GM19238 (cell line): ENCODE data around the gene LCP2.

Experiments used
- DNase-seq: peaks from one replicate; pipeline ENCODE4 v3.0.0; 2011; ENCODE audit warnings: low spot score; ENCODE audit not compliant: insufficient read length

LCP2 gene

DNA sequence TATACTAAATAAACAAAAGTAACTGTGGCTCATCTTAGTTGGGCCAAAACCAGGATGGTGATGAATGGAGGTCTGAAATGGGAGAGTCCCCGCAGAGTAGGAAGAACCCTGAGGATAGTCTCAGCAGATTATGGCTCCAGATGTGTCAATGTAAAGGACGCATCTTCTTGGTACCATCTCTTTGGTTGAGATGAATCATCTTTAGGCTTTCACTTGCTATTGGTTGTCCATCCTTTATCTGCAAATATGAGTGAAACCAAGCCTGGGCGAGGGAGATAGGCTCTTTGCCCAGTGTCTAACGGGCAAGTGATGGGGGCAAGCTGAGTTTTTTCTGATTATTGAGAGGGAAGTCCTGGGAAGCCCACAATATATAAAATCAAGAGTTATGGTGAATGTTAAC lies 19.4 kb upstream of the LCP2 start:
- DNase-seq, result no peak

DNA sequence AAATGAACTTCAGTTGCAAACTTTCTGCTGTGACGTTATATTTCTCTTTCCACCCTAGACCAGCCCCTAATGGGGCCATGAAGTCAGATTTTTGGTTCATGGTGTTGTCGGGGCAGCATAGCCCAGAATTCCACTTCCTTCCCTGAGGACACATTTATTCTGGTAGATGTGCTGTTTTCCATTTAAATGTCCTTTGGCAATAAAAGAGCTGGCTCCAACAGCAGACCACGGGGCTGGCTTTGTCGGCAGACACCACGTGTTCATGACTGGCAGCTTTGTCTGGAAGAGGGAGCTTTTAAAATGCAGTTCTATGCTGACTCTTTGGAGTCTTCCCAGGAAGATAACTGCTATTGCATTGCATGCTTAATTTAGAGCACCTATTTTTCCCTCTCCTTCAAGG lies 17.6 kb upstream of the LCP2 start:
- no peak for DNase-seq

DNA sequence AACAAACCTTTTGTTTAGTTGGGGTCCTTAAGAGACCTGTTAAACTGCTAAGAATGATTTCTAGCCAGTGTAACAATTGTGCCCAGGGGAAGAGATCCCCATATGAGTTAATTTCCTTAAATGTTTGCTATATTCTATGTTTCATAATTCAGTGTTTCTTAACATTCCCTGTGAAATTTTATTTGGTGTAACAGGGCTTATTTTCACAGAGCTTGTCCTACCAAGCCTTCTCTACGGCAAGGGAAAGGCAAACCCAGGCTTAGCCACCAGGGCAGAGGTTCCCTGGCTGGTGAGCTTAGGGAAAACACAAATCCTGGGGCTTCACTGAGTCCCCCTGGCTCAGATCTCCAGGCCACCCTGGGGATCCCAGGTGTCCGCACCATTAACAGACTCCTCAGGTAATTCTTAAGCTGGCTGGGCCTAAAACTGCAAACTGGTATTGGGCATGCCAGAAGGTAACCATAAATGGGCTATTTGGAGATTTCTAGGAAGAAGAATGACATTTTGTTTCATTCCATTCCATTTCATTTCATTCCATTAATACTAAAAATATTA lies 17.0 kb upstream of the LCP2 start:
- DNase-seq, result no peak

DNA sequence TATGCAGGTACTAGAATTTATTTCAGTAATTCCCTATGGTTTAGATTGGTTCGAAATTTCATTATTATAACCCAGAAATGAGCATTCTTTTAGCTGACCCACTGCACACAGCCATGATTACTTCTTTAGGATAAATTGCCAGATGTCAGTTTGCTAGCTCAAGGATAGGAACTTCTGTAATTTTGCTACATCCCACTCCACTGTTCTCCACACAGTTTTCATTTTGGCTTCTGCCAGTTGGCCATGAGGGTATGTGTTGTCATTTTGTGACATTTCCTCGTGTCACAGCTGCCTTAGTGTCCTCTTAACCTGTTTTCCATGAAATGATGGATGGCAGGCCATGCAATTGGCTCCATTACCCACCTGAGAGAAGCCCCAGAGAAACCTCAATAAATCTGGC lies 16.2 kb upstream of the LCP2 start:
- no peak for DNase-seq

DNA sequence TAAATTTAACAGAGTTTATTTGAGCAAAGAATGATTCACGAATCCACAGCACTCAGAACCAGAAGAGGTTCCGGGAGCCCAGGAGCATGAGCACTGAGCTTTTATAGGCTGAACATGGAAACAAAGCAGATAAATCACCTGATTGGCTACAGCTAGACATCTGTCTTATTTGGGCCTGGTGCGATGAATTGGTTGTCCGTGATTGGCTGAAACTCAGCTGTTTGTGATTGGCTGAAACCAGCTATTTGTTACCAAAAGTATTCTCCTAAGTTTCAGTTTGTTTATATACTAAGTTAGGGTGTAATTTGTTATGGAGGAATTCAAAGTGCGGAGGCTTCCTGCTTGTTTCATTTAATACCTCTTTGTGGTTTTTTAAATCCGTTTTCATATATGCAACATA lies 15.8 kb upstream of the LCP2 start:
- no peak for DNase-seq

DNA sequence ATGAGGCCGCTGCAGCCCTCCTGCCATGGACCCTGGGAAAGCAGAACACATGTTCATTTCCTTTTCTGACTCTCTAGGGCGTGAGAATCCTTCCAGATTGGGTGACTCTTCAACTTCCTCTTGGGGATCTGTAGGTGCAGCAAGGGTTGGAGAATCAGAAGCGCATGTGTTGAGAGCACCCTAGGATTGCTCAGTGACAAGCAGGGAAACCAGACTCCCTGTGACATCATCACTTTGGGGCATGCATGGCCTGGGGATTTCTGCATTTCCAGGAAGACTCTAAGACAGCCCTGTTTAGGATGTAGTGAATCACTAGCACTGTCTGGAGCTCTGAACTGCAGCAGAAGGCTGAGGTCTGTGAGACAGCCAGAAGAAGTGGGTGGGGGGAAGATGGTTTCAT lies 15.1 kb upstream of the LCP2 start:
- DNase-seq, result no peak

DNA sequence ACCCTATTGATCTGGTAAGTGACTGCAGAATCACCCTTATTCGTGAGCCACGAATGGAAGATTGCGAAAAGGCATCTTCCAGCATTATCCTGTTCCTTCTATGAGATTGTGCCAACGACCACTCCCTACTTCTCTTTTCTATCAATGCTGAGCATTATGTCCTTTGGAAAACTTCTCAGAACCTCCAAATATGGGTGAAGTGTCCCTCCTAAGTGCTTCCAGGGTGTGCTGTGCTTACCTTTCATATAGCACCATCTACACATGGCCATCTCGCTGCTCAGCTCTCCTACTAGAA lies 14.7 kb upstream of the LCP2 start:
- no peak for DNase-seq

DNA sequence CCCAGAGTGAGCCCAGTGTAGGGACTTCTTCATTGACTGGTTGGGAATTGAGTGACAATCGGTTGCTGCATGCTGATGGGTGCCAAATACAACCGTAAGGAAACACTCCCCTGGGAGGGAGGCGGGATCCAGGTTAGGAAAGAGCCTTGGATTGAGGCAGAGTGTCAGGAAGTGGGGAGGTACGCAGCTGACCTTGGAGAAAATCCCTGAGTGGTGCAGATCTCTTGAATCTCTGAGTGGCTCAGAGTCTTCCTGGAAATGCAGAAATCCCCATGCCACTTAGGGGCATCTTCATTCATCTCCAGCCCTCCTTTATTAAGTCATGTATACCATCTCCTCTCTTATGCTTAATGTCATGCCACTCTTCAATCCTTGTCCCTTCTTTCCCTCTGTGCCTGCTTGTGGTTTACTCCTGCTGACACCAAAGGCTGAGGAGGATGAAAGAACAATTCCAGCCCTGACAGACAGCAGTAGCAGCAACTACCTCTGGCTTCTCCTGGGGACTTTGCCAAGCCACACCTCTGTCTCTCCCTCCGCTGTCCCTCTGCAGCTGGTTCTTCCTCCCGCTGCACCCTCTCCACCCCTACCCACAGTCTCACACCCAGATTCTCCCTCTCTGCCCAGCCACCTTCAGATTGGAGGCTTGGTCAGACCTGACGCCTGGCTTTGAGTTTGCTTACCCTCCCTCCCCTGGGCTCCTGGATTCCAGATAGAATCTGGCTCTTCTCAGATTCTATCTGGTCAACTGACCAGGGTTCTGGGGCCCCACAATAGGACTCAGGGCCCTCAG lies 14.1 kb upstream of the LCP2 start:
- DNase-seq, result no peak

DNA sequence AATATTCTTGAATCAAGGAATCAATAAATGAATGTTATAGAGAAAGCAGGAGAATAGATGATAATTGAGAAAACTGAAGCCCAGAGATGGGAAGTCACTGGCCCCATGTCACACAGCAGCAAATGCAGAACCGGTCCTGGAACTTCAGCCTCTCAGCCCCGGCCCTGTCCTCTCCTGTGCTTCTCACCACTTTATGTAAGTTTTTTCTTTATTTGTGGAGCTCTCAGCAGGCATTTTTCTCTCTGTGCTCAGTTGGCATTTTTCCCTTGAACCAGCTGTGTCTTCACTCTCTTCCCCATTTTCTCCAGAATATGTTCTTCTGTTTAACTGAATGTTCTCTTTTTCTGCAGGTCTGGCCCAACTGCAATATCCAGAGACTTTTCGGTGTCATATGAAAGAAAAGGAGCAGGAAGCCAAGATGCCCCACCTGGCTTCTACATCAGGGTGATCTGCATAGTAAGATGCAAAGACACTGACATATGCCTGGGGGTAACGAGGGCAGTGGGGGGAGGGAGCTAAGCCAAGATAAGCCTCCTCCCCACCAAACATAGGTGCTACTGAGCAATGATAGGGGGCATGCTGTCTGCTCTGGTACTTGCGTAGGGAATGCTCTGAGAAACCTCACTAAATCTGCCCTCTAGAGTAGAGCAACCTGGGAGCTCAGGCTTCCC lies 12.8 kb upstream of the LCP2 start:
- no peak for DNase-seq

DNA sequence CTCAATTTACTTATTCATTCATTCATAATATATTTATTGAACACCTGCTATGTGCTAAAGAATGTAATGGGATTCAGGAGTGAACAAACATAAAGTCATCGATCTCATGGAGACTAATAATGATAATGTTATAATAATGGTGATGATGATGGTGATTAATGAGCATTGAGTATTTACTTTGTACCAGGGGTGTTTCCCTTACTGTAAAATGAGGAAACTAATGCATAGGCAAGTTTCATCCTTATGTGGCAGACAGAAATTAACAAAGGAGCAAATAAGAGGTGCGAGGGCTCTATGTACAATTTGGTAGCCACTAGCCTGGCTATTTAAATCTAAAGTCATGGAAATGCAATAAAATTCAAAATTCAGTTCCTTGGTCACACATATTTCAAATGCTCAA lies 11.1 kb upstream of the LCP2 start:
- DNase-seq, result no peak

DNA sequence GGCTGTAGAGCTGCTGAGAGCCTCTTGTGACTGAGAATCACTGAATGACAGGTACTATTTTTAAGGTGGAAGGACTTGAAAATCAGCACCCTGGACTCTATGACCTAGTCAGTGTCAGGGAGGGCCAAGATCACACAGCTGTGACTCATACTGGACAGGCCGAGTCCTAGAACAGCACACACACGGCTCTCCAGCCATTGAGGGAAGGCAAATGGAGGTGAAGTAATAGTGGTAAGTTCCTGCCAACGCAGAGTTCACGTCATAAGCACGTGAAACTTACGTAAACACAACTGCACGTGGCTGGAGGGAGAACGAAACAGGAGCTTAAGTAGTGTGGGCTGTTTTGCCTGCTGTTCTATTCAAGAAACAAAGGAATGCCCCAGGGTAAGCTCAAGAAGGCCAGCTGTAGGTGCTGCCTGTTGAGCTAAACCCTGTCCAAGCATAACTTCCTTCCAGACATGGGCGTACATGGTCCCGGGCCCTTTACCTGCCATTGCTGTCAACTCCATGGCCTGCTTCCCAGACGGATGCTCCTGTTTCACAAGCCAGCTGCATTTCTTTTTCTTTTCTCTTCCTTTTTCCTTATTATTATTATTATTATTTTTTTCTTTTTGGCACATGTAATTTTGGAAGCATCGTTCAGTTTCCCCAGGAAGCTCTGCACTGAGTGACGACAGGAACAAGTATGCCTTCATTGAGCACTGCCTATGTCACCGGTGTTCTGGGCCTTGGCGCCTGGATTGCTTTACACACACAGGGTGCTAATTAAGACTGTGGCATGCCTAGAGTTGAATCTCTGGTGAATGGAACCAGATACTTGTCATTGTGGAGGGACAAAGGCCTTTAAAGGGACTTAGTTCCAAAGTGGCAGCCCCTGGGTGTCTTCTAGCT lies 10.2 kb upstream of the LCP2 start:
- no peak for DNase-seq

DNA sequence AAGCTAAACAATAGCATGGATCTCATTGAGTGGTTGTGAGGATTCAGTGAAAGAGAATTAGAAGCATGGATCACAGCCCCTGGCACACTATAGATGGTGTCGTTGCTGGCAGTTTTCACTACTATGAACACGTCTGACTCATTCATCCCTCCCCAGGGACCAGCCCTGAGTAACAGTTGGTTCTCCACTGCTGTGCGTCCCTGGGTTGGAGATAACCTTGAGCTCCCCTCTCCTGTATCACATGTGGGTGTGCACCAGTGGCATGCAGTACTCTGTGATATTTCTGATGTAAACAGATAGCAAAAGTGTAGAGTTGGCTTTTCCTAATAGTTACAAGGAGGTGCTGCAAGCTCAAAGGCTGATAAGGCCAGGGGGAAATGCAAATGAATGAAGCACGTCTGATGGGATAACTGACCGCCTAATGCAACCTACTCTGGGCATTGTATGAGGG lies 8.8 kb upstream of the LCP2 start:
- no peak for DNase-seq

DNA sequence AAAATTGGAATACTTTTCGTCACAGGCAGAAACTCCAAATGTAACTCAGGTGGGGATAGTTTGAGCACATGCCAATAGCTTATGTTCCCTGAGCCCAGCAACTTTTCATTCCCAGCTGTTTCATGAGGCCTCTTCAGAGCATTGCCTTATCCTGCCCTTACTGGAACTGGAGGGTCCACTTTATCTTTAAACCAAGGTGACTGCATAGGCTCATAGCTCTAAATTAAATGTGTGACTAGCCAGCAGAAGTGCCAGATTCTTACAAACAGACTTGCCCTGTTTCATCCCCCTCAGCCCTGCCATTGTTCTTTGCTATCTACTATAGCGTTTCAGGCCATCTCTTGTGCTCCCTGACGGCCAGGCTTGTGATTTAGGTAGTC lies 8.1 kb upstream of the LCP2 start:
- DNase-seq, result no peak

DNA sequence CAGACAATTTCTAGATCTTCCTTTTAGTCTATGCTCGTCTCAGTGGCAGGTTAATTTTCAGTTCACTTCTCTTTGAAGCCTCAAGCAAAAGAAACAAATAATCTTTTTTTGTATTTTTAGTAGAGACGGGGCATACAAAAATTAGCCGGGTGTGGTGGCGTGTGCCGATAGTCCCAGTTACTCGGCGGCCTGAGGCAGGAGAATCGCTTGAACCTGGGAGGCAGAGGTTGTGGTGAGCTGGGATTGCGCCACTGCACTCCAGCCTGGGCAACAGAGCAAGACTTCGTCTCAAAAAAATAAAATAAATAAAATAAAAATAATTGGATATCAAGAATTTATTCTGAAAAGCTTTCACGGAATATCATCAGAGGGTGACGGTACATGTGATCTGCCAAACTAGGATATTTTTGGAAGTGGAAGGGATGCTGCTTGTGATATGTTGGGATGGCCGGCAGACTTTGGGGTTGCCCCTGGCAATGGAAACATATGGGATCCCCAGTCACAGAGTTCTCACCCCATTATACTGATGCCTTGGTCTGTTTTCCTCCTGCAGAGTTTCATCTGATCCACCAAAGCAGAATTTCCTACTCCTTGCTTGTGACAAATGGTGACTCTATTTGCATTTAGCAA lies 7.6 kb upstream of the LCP2 start:
- no peak for DNase-seq

DNA sequence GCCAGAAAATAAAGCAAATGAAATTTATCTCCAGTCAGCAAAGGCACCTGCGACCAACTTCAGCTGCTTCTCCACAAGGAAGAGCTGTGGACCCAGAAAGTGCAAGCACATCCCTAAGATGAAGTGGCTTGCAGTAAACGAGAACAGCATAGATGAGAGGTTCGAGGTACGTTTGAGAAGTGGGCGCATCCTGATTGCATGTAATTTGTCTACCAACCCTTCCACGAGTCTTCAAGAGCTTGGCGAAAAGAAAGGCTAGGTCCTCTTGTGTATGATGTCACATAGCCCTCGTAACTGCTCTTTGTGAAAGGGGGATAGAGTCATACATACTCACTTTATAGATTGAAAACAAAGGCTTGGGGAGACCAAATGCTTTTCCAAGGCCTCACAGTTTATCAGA lies 6.0 kb upstream of the LCP2 start:
- no peak for DNase-seq

DNA sequence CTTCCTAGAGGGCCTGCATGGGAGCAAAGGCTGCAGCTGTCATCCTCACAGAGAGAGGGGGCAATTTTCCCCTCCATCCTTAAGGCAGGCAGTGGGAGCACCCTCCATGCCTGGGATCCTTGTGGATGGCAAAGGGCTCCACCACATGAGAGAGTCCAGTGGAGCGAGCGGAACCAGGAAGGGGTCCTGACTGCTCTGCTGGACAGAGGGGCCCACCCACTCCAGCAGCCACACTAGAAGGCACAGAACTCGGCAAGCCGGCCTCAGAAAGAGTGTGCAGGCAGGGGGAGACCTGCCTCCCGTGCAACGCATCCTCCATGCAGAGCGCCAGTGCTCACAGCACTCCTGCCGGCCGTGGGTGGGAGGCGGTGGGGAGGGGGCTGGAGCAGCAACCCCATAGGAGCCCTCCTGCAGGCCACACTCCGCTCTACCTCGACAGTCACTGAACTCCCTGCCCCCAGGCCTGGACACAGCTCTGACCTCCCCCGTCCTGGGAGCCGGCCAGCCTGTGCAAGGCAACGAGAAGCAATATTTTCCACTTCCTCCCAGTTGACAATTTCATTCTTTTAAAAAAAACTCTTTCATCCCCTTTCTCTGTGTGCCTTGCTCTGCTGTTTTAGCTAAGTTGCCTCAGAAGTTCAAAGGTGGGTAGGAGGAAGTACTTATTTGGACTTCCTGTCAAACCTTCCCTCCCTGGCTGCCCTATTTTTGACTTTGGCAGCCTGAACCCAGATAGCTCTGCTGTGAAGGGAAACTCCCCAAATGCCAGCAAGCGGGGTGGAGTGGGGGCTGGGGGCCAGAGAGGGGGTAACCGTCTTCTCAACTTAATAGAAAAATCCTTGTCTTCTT lies 5.3 kb upstream of the LCP2 start:
- peak; percentile 54 for DNase-seq

DNA sequence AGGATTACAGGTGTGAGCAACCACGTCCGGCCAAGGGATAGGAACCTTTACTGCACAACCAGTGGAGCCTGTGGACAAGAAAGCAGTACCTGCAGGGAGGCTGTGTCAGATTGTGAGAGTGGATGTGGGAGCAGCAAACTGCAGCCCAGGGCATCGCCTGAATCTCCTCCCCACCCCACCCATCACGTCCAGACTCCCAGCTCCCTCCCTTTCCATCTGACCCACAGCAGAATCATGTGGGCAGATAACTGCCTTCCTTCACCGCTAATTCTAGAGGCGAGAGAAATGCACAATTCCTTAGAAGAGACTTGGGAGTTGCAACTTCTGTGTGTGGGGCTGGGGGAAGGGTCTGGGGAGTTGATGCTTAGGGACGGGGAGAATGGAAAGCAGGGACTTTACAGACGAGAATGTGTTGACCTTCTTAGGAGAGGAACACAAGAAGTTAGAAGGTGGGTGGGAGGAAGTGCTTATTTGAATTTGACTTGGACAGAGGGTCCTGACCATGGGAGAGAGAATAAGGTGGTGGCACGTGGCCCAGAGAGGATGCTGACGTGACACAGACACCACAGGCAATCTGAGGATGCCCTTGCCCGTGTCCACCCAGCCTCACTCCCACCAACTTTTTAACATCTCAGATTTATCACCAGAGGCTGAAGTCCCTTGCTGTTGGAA lies 4.5 kb upstream of the LCP2 start:
- no peak for DNase-seq

DNA sequence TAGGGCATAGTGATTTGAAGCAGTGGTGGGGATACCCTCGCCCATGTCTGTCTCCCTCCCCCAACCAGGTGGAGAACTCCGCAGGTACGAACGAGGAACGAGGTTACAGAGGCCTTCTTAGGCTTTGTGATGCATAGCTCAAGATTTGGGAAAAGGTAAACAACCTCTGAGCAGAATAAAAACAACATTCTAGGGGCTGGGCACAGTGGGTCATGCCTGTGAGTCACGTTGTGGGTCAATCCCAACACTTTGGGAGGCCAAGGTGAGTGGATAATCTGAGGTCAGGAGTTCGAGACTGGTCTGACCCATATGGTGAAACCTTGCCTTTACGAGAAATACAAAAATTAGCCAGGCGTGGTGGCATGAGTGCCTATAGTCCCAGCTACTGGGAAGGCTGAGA lies 3.6 kb upstream of the LCP2 start:
- no peak for DNase-seq

DNA sequence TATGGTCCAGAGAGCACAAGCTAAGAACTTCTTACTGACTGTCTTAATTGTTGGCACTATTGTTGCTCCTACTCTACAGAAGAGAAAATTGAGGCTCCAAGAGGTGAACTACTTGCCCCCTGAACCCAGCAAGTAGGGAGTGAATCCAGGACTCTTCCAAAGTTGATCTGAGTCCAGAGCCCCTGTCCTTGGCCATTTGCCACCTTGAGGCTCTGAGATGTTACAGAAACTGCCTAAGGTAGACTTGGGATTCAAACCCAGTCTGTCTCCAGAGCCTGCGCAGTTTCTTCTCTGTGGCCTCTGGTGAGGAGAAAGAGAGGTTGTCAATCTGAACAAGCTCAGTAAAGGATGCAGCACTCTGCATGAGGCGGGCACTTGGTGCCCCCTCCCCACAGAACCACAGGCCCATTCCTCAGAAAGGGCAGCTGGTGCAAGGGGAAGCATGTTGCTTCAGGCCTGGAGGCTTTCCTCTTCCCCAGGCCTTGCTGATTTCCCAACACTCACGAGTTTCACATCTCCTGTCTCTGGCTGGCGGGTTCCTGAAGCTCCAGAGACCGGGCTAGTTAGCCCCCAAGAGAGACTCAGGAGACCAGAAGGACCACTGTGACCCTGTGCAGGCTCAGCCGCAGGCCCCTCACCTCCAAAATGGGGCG lies 2.9 kb upstream of the LCP2 start:
- no peak for DNase-seq
